GM12878 (cell line): Measurements from ENCODE around the gene NPS. TPM values are rescaled to one million over a fixed set of nuclear protein-coding genes. Genes with fewer than 3 reads are reported as not detected.

Source experiments
- ATAC-seq: fragments of 200-7000 bp; cut with Tn5 transposase; 3 replicates; pipeline ENCODE4 v1.9.1; 2020; ENCODE audit warnings: mild to moderate bottlenecking, moderate library complexity
- BruUV-seq: library from RNA; stranded (reverse); fragments of 400-500 nt; replicated peaks from 2 replicates; lab custom pipeline; 2021; lab: Mats Ljungman, UMichigan
- CTCF ChIA-PET: fragments of 300-600 bp; sonication (Branson Sonifier 250); formaldehyde crosslinking; extraction: SDS; loops from one replicate; lab custom pipeline; 2021; ENCODE audit warnings: inconsistent platforms; lab: Yijun Ruan, JAX
- POLR2A ChIA-PET: fragments of 350-600 bp; formaldehyde crosslinking; extraction: SDS; loops from one replicate; lab custom pipeline; 2021; ENCODE audit warnings: inconsistent platforms; lab: Charles Lee
- RAD21 ChIA-PET: fragments of 300-600 bp; sonication (Branson Sonifier 250); formaldehyde crosslinking; loops from one replicate; lab custom pipeline; 2023; ENCODE audit warnings: antibody characterized with exemption; ENCODE audit not compliant: unreplicated experiment; lab: Charles Lee
- SMC1A ChIA-PET: fragments of 300-600 bp; sonication (Branson Sonifier 250); formaldehyde crosslinking; loops from one replicate; lab custom pipeline; 2023; ENCODE audit not compliant: unreplicated experiment, uncharacterized antibody; lab: Charles Lee
- DNase-seq: peaks from one replicate; pipeline ENCODE4 v3.0.0-alpha.2; 2011; ENCODE audit warnings: low read depth, low spot score
- FAIRE-seq: peaks from 3 replicates; lab custom pipeline; 2011; peaks lifted over from hg19 to GRCh38; lab: Jason Lieb, UNC
- H2AFZ ChIP-seq: 2 replicates; pipeline ENCODE4 v1.6.0; 2011; ENCODE audit warnings: low read depth, low read length, control low read depth; ENCODE audit not compliant: control insufficient read depth
- H3K27ac ChIP-seq: 2 replicates; pipeline ENCODE4 v1.5.1; 2011; ENCODE audit warnings: control low read depth; ENCODE audit not compliant: control insufficient read depth, insufficient read depth
- H3K27me3 ChIP-seq, 2 experiments: replicated peaks in 1 of 2; 2 replicates each; pipeline versions ENCODE4 v1.6.0 to v1.6.1; 2011; ENCODE audit warnings: low read length in 1 of 2; ENCODE audit not compliant: control insufficient read depth in 2 of 2, insufficient read depth in 2 of 2
- H3K36me3 ChIP-seq, 2 experiments: 2 replicates each; pipeline ENCODE4 v1.5.1; 2011; ENCODE audit warnings: low read length in 1 of 2; ENCODE audit not compliant: control insufficient read depth in 2 of 2, insufficient read depth in 2 of 2
- H3K4me1 ChIP-seq: 2 replicates; pipeline ENCODE4 v1.6.1; 2011; ENCODE audit warnings: mild to moderate bottlenecking, low read length, moderate library complexity, mixed read lengths; ENCODE audit not compliant: control insufficient read depth, insufficient read depth
- H3K4me2 ChIP-seq: 2 replicates; pipeline ENCODE4 v1.6.0; 2011; ENCODE audit warnings: control low read depth; ENCODE audit not compliant: control insufficient read depth, insufficient read depth
- H3K4me3 ChIP-seq: fragments of 200-600 bp; sonication (generic); 2 replicates; pipeline ENCODE4 v1.5.1; 2016
- H3K79me2 ChIP-seq: 2 replicates; pipeline ENCODE4 v1.6.0; 2011; ENCODE audit warnings: low read length; ENCODE audit not compliant: control insufficient read depth, insufficient read depth
- H3K9ac ChIP-seq: 2 replicates; pipeline ENCODE4 v1.8.0; 2011; ENCODE audit warnings: low read length, control low read depth, mixed read lengths; ENCODE audit not compliant: control insufficient read depth, insufficient read depth
- H3K9me3 ChIP-seq: replicated peaks from 3 replicates; pipeline ENCODE4 v1.5.1; 2011; ENCODE audit warnings: mild to moderate bottlenecking, low read length; ENCODE audit not compliant: control insufficient read depth, insufficient read depth
- H4K20me1 ChIP-seq: 2 replicates; pipeline ENCODE4 v1.6.0; 2011; ENCODE audit not compliant: control insufficient read depth, insufficient read depth
- ASH2L ChIP-seq: fragments of 300-600, 200-600 bp; sonication (generic); IDR thresholded peaks from 2 replicates; pipeline ENCODE4 v1.6.1; 2017; ENCODE audit warnings: low read depth, mild to moderate bottlenecking, borderline replicate concordance
- HDAC2 ChIP-seq: fragments of 200-600 bp; sonication (generic); IDR thresholded peaks from 2 replicates; pipeline ENCODE4 v1.6.1; 2017
- LARP7 ChIP-seq: fragments of 450-650 bp; IDR thresholded peaks from 2 replicates; pipeline ENCODE4 v1.6.1; 2017; ENCODE audit warnings: mild to moderate bottlenecking
- MEF2A ChIP-seq: IDR thresholded peaks from 2 replicates; pipeline ENCODE4 v1.6.1; 2011; ENCODE audit warnings: low read depth, mild to moderate bottlenecking, low read length, moderate library complexity; ENCODE audit not compliant: insufficient read depth
- POLR2A ChIP-seq: IDR thresholded peaks from 2 replicates; pipeline ENCODE4 v1.6.1; 2011; ENCODE audit warnings: low read depth, mild to moderate bottlenecking, low read length
- TCF3 ChIP-seq: IDR thresholded peaks from 2 replicates; pipeline ENCODE4 v1.6.1; 2012; ENCODE audit warnings: low read depth, mild to moderate bottlenecking, low read length, borderline replicate concordance; ENCODE audit not compliant: insufficient read depth
- ZNF24 ChIP-seq: fragments of 450-650 bp; IDR thresholded peaks from 2 replicates; pipeline ENCODE4 v1.6.1; 2017; ENCODE audit warnings: antibody characterized with exemption, mild to moderate bottlenecking
- WGBS: methylation state at CpG from one replicate; pipeline ENCODE4 v1.1.6; 2016; ENCODE audit warnings: low lambda C conversion rate; ENCODE audit not compliant: insufficient replicate concordance, insufficient coverage; ENCODE audit errors: missing lambda C conversion rate; 5-methylcytosine and 5-hydroxymethylcytosine counted together
- in situ Hi-C: fragments of 300-500 bp; cut with MboI; formaldehyde crosslinking; loops from 9 replicates; pipeline ENCODE4 v1.14.3; 2018; ENCODE audit warnings: mixed read lengths
- intact Hi-C: fragments of 100-400 bp; cut with micrococcal nuclease; formaldehyde crosslinking; loops from one replicate; pipeline ENCODE4 v1.14.2; 2022; ENCODE audit not compliant: unreplicated experiment
- polyA plus RNA-seq, 11 experiments: library from polyadenylated mRNA; depleted of rRNA in 4 of 11; unstranded in 6 of 11; stranded (reverse) in 5 of 11; fragments of >200 nt; fragmentation: Nextera tagmentation in 4 of 11; fragmentation: Illumina TruSeq in 1 of 11; extraction: Ambion mirVana in 4 of 11; extraction: Trizol in 1 of 11; gene quantifications; 1 replicate in 1 of 11; 2 replicates in 10 of 11; pipeline versions ENCODE4 v1.2.1 to v1.2.3, GENCODE V29; 2011 to 2016; ENCODE audit warnings: inconsistent platforms in 2 of 11, missing spikeins in 2 of 11, low read depth in 1 of 11
- total RNA-seq, 4 experiments: library from RNA; depleted of rRNA in 3 of 4; stranded (reverse); fragments of >200 nt in 3 of 4; fragmentation: Illumina TruSeq in 1 of 4; extraction: Trizol in 1 of 4; gene quantifications; 2 replicates each; pipeline versions ENCODE4 v1.2.1 to v1.2.3, GENCODE V29; 2013 to 2021
- TF ChIP-seq, protein P1 (sequence below): fragments of 450-650 bp; IDR thresholded peaks from 2 replicates; pipeline ENCODE4 v1.6.1; 2017; ENCODE audit warnings: mild to moderate bottlenecking, moderate library complexity
- TF ChIP-seq, protein P2 (sequence below): fragments of 450-650 bp; IDR thresholded peaks from 2 replicates; pipeline ENCODE4 v1.6.1; 2016; ENCODE audit warnings: mild to moderate bottlenecking
- TF ChIP-seq, protein P3 (sequence below): fragments of 450-650 bp; IDR thresholded peaks from 2 replicates; pipeline ENCODE4 v1.6.1; 2016; ENCODE audit warnings: mild to moderate bottlenecking, moderate library complexity, borderline replicate concordance
- TF ChIP-seq, protein P4 (sequence below): fragments of 450-650 bp; IDR thresholded peaks from 2 replicates; pipeline ENCODE4 v1.6.1; 2016; ENCODE audit warnings: mild to moderate bottlenecking

NPS gene
- total and polyA plus RNA-seq, 10 of the 15 experiments (the other 5 are each of a cell fraction or from before 2014, with no cell fraction given), result not detected

DNA sequence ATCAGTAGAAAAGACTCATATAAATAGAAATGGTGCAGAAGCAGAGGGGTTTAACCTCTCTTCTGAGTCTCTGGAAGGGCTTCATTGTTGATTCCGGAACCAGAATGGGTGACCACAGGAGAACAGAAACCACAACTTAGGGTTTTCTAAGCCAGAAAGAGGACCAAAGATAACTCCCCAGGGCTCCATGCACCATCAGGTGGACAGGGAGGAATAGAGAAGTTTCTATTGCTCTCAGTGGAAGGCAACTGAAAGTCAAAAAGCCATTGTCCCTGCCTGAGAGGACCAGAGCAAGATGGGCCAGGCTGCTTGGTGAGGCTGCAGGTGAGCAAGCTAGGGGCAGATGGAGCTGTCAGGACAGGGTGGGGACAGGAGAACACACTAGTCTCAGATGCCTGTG is 14.6 kb upstream of the NPS start:
- ChIA-PET SMC1A (no interaction called here), POLR2A (no interaction called here), RAD21 (no interaction called here), CTCF (no interaction called here)
- Histone ChIP-seq H3K36me3 (no peaks in the 10 kb centered on the region), H4K20me1 (no peaks in the 10 kb centered on the region), H3K79me2 (no peaks in the 10 kb centered on the region), H2AFZ (no peak overlapping the region), H3K9ac (no peak overlapping the region), H3K4me3 (no peak overlapping the region), H3K4me2 (no peak overlapping the region), H3K27me3 (no peaks in the 10 kb centered on the region), H3K4me1 (no peaks in the 10 kb centered on the region), H3K9me3 (no peaks in the 10 kb centered on the region), H3K27ac (no peak overlapping the region)
- in situ Hi-C loops (no loop called here), intact Hi-C loops (no loop called here)
- FAIRE-seq, result no peak
- TF ChIP-seq, protein P1, sequence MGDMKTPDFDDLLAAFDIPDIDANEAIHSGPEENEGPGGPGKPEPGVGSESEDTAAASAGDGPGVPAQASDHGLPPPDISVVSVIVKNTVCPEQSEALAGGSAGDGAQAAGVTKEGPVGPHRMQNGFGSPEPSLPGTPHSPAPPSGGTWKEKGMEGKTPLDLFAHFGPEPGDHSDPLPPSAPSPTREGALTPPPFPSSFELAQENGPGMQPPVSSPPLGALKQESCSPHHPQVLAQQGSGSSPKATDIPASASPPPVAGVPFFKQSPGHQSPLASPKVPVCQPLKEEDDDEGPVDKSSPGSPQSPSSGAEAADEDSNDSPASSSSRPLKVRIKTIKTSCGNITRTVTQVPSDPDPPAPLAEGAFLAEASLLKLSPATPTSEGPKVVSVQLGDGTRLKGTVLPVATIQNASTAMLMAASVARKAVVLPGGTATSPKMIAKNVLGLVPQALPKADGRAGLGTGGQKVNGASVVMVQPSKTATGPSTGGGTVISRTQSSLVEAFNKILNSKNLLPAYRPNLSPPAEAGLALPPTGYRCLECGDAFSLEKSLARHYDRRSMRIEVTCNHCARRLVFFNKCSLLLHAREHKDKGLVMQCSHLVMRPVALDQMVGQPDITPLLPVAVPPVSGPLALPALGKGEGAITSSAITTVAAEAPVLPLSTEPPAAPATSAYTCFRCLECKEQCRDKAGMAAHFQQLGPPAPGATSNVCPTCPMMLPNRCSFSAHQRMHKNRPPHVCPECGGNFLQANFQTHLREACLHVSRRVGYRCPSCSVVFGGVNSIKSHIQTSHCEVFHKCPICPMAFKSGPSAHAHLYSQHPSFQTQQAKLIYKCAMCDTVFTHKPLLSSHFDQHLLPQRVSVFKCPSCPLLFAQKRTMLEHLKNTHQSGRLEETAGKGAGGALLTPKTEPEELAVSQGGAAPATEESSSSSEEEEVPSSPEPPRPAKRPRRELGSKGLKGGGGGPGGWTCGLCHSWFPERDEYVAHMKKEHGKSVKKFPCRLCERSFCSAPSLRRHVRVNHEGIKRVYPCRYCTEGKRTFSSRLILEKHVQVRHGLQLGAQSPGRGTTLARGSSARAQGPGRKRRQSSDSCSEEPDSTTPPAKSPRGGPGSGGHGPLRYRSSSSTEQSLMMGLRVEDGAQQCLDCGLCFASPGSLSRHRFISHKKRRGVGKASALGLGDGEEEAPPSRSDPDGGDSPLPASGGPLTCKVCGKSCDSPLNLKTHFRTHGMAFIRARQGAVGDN, result no peak
- no peak for TF ChIP-seq ZNF24
- TF ChIP-seq ASH2L, result no peak
- no peak for TF ChIP-seq POLR2A
- no peak for TF ChIP-seq MEF2A
- TF ChIP-seq, protein P2, sequence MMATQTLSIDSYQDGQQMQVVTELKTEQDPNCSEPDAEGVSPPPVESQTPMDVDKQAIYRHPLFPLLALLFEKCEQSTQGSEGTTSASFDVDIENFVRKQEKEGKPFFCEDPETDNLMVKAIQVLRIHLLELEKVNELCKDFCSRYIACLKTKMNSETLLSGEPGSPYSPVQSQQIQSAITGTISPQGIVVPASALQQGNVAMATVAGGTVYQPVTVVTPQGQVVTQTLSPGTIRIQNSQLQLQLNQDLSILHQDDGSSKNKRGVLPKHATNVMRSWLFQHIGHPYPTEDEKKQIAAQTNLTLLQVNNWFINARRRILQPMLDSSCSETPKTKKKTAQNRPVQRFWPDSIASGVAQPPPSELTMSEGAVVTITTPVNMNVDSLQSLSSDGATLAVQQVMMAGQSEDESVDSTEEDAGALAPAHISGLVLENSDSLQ, result no peak
- TF ChIP-seq LARP7, result no peak
- no peak for TF ChIP-seq TCF3
- TF ChIP-seq, protein P3, sequence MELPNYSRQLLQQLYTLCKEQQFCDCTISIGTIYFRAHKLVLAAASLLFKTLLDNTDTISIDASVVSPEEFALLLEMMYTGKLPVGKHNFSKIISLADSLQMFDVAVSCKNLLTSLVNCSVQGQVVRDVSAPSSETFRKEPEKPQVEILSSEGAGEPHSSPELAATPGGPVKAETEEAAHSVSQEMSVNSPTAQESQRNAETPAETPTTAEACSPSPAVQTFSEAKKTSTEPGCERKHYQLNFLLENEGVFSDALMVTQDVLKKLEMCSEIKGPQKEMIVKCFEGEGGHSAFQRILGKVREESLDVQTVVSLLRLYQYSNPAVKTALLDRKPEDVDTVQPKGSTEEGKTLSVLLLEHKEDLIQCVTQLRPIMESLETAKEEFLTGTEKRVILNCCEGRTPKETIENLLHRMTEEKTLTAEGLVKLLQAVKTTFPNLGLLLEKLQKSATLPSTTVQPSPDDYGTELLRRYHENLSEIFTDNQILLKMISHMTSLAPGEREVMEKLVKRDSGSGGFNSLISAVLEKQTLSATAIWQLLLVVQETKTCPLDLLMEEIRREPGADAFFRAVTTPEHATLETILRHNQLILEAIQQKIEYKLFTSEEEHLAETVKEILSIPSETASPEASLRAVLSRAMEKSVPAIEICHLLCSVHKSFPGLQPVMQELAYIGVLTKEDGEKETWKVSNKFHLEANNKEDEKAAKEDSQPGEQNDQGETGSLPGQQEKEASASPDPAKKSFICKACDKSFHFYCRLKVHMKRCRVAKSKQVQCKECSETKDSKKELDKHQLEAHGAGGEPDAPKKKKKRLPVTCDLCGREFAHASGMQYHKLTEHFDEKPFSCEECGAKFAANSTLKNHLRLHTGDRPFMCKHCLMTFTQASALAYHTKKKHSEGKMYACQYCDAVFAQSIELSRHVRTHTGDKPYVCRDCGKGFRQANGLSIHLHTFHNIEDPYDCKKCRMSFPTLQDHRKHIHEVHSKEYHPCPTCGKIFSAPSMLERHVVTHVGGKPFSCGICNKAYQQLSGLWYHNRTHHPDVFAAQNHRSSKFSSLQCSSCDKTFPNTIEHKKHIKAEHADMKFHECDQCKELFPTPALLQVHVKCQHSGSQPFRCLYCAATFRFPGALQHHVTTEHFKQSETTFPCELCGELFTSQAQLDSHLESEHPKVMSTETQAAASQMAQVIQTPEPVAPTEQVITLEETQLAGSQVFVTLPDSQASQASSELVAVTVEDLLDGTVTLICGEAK, result no peak
- TF ChIP-seq, protein P4, sequence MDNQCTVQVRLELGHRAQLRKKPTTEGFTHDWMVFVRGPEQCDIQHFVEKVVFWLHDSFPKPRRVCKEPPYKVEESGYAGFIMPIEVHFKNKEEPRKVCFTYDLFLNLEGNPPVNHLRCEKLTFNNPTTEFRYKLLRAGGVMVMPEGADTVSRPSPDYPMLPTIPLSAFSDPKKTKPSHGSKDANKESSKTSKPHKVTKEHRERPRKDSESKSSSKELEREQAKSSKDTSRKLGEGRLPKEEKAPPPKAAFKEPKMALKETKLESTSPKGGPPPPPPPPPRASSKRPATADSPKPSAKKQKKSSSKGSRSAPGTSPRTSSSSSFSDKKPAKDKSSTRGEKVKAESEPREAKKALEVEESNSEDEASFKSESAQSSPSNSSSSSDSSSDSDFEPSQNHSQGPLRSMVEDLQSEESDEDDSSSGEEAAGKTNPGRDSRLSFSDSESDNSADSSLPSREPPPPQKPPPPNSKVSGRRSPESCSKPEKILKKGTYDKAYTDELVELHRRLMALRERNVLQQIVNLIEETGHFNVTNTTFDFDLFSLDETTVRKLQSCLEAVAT, result no peak
- TF ChIP-seq HDAC2, result no peak
- no peak for ATAC-seq
- 47% methylated on average over 1 of the region's 1 CpG for WGBS
- BruUV-seq, result no TSS peak
- no peak for DNase-seq
